Hypothalamus (tissue), 51 donors: ENCODE results near the gene CKAP2L.

Source experiments
- DNase-seq, 51 donors: peaks; one replicate each; lab custom pipeline; 2025; lab: John Stamatoyannopoulos, UW

Gene CKAP2L

DNA sequence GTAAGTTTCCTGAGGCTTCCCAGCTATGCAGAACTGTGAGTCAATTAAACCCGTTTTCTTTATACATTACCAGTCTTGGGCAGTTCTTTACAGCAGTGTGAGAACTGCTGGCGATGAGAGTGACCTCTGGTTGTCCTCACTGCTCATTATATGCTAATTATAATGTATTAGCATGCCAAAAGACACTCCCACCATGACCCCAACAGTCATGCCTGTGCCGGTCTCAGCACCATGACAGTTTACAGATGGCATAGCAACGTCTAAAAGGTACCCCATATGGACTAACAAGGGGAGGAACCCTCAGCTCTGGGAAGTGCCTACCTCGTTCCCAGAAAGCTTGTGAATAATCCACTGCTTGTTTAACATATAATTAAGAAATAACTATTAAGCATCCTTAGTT, 28.0 kb upstream of the CKAP2L start:
- no peak for DNase-seq

DNA sequence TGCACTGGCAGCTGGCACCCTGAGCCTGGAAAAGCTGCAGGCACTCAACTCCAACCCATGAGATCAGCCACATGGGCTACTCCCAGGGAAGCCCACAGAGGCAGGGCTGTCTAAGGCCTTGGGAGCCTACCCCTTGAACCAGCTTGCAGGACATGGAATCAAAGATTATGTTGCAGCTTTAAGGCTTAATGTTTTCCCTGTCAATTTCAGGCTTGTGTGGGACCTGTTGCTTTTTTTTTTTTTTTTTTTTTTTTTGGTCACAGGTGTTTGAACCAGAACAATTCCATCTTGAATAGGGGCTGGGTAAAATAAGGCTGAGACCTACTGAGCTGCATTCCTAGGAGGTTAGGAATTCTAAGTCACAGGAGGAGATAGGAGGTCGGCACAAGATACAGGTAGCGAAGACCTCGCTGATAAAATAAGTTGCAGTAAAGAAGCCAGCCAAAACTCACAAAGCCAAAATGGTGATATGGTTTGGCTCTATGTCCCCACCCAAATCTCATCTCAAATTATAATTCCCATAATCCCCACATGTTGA, 27.4 kb upstream of the CKAP2L start:
- no peak for DNase-seq

DNA sequence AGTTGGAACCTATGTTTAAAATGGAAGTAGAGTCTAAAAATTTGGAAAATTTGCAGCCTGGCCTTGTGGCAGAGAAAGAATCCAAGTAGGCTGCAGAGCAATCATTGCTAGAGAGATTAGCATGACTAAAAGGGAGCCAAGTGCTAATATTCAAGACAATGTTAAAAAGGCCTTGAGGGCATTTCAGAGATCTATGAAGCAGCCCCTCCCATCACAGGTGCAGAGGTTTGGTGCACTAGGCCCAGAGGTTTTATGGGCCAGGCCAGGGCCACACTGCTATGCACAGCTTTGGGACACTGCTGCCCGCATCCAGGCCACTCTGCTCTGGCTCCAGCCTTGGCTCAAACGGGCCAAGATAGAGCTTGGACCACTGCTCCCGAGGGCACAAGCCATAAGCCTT, 26.6 kb upstream of the CKAP2L start:
- no peak for DNase-seq

DNA sequence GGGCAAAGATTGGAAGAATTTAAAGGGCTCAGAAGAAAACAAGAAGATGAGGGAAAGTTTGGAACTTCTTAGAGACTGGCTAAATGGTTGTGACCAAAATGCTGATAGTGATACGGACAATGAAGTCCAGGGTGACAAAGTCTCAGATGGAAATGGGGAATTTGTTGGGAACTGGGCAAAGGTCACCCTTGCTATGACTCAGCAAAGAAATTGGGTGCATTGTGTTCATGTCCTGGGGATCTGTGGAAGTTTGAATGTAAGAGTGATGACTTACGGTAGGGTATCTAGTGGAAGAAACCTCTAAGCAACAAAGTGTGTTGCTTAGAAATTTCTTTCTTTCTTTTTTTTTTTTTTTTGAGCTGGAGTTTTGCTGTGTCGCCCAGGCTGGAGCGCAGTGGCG, 25.9 kb upstream of the CKAP2L start:
- DNase-seq: no peak

DNA sequence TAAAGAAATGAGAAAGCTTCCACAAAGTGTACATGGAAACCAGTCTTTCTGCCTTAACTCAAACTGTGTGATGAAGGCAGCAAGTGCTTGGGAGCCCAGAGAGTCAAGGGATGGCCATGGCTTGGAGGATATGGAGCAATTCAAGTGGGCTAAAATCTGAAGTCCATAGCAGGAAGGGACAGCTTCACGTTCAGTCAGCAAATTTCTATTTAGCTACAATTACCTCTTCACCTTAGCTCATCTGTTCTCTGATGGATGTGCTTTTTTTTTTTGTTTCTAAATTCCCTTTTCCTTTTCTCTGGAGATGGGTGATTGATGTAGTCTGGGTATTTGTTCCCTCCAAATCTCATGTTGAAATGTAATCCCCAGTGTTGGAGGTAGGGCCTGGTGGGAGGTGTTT, 24.8 kb upstream of the CKAP2L start:
- DNase-seq: no peak

DNA sequence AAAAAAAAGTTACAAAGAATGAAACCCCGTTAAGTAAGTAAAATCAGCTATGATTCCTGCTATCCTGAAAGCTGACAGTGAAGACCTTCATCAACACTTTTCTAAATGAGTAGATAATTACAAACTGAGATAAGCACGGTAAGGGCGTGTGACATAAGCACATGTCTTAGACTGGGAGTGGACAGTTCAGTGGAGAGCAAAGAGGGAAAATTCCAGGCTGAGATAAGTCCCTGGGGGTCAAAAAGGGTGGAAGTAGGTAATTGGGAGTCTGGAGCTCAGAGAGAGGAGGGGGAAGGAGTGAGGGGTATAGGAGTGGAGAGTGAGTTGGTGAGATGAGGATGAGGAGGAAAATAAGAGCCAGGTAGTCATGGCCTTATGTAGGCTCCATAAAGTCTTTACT, 24.2 kb upstream of the CKAP2L start:
- DNase-seq: no peak

DNA sequence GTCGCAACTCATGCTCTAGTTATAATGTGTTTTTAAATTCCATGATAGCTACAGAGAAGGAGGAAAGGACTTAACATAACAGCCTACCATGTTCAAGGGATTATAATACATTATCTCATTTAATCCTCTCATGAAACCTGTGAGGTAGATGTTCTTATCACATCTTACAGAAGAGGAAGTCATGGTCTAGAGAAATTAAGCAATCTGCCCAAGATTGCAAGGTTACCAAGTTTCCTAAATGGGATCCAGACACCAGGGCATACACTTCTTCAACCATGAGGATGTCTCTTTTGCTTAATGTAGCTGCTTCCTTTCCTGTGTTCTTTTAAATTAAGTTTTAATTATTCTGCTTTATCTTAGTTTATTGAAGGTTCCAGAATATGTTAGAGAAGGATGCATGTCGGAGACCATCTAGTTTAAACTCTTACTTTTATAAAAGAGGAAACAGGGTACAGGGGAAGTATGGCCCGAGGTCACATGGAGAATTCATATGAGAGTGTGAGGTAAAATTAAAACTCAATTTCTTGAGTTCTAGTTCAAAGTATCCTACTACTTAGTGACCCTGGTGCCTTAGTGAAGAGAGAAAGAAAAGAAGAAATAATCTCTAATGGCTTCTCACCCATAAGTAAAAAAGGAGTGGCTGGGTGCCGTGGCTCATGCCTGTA, 23.5 kb upstream of the CKAP2L start:
- no peak for DNase-seq

DNA sequence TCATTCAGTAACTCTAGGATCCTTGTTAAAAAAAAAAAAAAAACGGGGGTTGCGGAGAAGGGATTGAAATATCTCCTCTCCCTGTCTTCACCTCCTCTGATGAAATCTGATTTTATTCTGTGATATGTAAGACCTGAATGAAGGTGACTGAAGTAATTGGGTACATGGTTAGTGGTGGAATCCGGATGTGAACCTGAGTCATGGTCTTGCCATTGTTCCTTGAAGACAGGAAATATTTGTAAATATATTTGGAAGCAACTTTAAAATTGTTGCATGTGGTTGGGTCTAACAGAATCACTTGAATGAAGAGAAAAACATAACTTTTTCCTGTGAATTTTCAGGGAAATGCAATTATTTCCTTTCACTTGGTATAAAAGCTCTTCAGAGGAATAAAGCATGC, 22.9 kb upstream of the CKAP2L start:
- no peak for DNase-seq

DNA sequence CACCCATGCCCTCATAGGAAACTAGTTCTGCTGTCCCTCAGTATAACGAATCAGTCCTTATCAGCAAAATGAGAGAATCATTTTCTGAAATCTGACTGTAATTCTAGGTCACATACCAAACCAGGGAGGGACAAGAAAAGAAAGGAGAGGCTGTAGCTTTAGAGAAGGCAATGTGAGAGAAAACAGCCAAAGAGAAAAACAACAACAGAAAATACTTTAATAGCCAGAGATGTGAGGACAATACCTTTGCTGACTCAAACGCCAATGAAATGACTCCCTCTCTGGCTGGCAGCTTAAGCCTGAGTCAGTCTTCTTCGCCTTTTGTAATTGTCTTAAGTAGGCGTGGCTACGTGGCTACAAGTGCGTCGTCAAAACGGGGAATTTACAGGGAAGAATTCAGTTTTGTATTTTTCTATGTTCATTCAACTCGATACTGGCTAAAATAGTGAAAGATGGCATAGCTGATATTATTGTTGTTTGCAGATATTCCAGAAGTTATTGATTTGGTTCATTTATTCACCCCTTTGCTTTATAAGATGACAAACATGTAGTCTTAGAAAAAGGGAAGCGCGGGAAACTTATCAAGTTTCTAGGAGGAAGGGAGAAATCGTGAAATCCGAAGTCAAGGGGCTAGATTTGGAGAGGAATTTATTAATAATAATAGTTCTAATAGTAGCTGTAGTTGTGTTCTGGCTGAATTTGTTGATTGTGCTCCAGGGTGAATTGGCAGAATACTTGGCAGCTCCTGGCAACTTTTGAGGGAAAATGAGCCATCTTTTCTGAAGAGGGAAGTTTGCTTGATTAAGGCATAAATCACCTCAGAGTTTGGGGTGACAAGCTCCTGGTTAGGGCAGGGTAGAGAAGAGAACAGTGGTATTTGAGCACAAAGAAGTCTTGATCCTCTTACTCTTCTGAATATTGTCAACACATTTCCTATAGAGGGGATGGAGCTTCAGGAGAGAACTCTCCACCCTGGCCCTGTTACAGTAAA, 20.1 kb upstream of the CKAP2L start, which contains the start of gene IL1A:
TSS of gene IL1A (minus strand) at position 295 of the 991 bp plus-strand sequence. CDS start 723 bp downstream, outside the sequence.
- peak in 3 of 51 donors; percentile 6 to 22 (median 10) for DNase-seq

DNA sequence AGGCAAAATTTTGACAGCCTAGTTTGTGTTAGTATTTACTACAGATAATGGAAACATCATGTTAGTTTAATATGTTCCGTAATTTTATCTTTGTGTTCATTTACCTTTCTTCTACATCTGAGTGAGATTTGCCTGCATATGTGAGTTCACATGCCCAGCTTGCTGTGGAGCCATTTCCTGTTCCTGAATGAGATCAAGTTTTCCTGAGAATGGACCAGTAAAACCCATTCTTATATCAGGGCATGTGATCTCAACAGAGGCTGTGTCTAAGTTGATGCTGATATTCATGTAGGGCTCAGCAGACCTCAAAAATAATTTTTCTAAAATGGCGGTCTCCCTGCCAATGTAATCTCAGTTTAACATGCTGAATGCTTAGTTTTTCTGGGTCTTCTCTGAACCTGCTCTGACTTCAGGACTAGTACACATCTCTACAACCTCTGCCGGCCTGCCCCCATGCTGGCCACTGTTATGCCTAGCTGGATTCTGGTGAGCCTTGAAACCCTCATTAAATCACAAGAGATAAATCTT, 18.8 kb upstream of the CKAP2L start:
- no peak for DNase-seq

DNA sequence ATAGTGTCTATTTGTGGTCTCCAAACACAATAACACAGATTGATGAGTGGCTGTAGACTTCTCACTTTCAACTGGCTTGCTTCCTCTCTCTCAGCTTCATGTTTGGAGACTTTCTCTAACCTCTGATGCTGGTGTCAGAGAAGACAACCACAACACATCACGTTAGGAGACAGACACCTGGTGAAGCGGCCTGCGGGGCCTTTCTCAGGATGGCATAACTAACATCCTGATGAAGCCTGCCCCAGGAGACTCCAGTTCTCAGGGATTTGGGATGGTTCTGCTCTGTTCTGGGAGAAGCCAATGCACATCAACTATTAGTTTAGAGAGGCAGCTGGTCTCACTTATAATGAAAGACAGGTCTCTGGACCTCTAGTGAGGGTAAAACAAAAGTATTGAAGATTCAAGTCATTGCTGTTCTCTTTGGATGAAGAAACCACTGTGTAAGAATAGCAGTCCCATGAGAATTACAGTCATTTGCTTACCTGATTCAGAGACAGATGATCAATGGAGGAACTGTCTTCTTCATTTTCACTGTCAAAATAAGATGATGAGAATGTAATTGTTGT, 17.9 kb upstream of the CKAP2L start:
- no peak for DNase-seq

DNA sequence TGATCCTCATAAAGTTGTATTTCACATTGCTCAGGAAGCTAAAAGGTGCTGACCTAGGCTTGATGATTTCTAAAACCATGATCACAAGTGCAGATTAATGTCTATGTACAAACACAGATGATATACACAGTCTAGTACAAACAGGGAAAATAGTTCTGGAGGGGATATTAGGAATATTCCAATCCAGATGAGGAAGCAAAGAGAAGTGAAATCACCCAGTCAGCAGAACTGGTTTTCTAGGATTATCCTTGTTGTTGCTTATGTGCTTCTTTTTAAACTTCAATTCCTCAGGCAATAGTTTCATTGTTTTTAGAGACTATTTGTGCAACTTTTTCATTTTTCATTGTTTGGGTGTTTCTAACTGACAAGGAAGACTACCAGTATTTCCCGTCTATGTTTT, 15.2 kb upstream of the CKAP2L start:
- no peak for DNase-seq

DNA sequence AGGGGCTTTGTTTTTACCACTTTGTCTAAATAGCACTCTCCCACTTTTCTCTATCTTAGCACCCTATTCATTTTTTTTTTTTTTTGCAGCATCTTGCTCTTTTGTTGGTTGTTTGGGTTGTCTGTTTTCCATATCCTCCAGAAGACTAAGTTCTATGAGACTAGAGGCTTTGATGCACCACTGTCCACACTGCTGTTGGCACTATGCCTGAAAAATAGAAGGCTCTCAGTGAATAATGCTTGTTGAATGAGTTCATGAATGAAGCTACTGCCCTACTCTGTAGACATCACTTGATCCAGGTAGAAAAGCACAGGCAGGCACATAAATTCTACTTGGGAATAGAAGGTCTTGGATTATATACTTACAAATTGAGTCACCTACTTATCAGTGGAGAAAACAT, 12.6 kb upstream of the CKAP2L start:
- DNase-seq: no peak

DNA sequence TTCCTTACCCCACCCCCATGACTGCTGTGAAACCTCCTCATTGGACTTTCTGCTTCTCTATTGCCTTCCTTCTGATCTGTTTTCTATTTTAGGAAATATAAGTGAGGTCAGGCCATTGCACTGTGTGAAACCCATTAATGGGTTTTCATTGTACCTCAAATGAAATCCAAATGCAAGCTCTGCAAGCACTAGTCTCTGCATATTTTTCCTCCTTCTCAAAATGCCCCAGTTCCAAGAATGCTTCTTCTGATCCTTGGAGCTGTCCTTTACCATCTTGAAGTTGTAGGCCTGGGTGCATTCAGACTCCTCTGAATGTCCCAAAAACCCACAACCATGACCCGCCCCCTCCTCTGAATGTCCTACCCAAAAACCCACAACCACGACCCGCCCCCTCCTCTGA, 11.7 kb upstream of the CKAP2L start:
- no peak for DNase-seq

DNA sequence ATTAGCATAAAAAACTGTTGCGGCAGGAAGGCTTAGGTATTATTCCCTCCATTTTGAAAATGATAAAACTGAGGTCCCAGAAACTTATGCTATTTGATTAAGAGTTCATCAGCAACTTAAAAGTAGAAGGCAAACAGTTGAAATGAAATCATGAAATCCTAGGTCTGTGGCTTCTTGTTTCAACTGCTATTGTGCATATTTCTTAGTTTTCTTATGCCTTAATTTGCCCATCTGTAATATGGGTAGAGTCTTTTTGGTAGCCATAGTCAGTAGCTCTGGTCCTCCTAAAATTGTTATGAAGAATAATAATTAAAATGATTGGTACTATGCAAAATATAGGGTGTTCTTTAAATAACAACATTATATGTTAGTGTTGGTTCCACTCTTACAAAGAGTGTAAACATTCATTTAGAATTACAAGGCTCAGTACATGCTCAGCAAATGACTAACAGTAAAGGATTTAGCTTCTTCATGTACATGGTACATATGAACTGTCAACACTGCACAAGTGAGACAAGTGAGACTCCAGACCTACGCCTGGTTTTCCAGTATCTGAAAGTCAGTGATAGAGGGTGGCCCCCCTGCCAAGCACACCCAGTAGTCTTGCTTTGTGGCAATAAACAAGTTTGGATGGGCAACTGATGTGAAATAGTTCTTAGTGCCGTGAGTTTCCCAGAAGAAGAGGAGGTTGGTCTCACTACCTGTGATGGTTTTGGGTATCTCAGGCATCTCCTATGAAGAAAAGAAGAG, 10.3 kb upstream of the CKAP2L start:
- no peak for DNase-seq

DNA sequence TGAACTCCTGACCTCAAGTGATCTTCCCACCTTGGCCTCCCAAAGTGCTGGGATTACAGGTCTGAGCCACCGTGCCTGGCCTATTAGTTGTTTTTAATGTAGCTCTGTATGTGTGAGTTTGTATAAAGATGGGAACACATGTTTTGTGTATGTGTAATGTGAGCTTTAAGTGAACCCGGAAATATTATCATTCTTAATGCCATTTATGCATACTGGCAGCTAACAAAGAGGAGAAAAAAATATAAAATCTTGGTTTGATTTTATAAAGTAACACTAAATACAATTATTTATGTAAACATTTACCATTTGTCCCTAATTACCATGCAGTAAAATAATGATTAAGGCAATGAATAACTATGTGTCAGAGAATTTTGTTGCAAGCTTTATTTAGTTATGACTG, 9.1 kb upstream of the CKAP2L start:
- no peak for DNase-seq

DNA sequence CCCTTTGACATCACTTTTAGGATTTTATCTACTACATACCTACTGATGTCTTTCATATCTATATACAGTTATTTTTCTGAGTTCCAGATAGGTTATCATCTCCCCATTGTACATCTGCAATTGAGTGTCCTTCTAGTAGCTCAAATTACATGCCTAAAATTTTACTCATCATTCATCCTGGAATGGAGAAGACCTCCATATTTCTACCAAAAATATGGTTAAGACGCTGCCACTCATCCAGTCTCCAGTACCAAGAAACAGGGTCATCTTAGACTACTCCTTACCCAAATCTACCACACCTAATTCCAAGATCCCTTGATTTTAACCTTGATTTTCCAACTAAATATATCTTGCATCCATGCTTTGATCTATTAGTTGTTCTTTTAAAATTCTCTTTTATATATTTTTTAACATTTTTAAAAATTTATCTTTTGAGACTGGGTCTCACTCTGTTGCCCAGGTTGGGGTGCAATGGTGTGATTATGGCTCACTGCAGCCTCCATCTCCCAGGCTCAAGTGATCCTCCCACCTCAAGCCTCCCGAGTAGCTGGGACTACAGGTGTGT, 8.6 kb upstream of the CKAP2L start:
- no peak for DNase-seq

DNA sequence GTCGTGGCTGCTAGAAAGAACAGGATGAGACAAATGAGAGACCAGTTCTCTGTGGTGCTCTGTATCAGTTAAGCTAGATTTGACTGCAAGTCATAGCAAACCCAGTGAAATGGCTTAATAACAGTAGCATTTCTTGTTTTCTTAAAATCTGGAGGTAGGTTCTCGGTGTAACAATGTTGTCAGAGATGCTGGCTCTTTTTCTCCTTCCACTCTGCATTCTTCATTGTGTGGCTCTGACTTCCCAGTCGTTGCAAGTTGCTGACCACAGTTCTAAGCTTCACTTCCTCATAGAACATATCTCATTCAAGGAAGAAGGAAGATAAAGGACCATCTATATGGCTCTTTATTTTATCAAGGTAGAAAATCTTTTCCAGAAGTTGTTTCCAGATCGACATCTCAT, 7.9 kb upstream of the CKAP2L start:
- no peak for DNase-seq

DNA sequence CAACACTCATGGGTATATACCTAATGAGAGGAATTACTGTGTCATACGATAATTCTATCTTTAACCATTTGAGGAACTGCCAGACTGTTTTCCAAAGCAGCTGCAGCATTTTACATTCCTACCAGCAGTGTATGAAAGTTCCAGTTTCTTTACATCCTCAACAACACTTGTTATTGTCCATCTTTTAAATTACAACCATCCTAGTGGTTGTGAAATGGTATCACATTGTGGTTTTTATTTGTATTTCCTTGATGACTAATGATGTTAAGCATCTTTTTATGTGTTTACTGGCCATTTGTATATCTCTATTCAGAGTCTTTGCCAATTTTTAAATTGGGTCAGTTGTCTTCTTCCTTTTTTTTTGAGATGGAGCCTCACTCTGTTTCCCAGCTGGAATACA, 4.0 kb upstream of the CKAP2L start:
- no peak for DNase-seq

DNA sequence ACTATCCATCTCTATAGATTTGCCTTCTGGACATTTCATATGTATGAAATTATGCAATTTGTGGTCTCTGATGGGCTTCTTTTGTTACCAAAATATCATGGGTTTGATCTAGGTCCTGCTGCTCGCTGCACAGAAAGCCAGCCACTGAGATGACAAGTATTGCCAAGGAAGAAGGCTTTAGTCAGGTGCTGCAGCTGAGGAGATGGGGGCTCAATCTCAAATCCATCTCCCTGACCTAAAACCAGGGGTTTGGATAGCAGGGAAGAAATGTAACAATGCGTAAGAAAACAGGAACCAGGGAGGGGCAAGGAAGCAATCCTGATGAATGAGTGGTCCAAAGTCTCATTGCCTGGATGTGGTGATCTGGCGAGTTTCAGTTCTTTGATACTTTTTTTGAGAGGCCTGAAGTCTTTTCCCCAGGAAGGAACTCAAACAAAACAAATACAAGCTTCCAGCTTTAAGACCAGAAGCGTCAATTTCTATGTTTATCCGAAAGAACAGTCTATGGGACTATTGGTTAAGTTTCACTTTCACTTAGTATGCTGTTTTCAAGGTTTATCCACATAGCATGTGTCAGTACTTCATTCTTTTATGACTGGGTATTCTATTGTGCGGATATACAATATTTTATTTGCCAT, 3.4 kb upstream of the CKAP2L start:
- DNase-seq: no peak
